Endothelial cell of umbilical vein (primary cell): Measurements from ENCODE around the gene SLC13A5. TPM values are rescaled to one million over a fixed set of nuclear protein-coding genes. Genes with fewer than 3 reads are reported as not detected.

Experiments
- BruUV-seq: library from RNA; stranded (reverse); fragments of 400-500 nt; replicated peaks from 2 replicates; lab custom pipeline; 2021; lab: Mats Ljungman, UMichigan
- CTCF ChIA-PET: fragments of 300-600, 350-600 bp; sonication (Branson Sonifier 250); formaldehyde crosslinking; loops from one replicate; lab custom pipeline; 2021; ENCODE audit warnings: antibody characterized with exemption, inconsistent platforms; lab: Charles Lee
- POLR2A ChIA-PET: fragments of 300-600, 350-600 bp; sonication (Branson Sonifier 250); formaldehyde crosslinking; loops from one replicate; lab custom pipeline; 2021; ENCODE audit warnings: antibody characterized with exemption, inconsistent platforms; lab: Charles Lee
- DNase-seq: peaks from one replicate; pipeline ENCODE4 v3.0.0-alpha.2; 2011; ENCODE audit warnings: low read depth, low spot score
- FAIRE-seq: peaks from 2 replicates; lab custom pipeline; 2011; peaks lifted over from hg19 to GRCh38; lab: Jason Lieb, UNC
- H2AFZ ChIP-seq: 2 replicates; pipeline ENCODE4 v1.6.0; 2012; ENCODE audit warnings: low read depth, low read length, control low read depth, inconsistent platforms
- H3K27ac ChIP-seq: 2 replicates; pipeline ENCODE4 v1.5.1; 2011; ENCODE audit warnings: low read depth, mild to moderate bottlenecking, control low read depth, low read length, moderate library complexity; ENCODE audit not compliant: insufficient read depth
- H3K27me3 ChIP-seq, 2 experiments: 2 replicates each; pipeline versions ENCODE4 v1.6.0 to v1.6.1; 2011; ENCODE audit warnings: low read length in 2 of 2, mixed read lengths in 1 of 2; ENCODE audit not compliant: control insufficient read depth in 2 of 2, insufficient read depth in 2 of 2
- H3K36me3 ChIP-seq, 2 experiments: 2 replicates in 1 of 2; 3 replicates in 1 of 2; pipeline ENCODE4 v1.5.1; 2011; ENCODE audit warnings: low read length in 2 of 2, mild to moderate bottlenecking in 1 of 2, moderate library complexity in 1 of 2; ENCODE audit not compliant: control insufficient read depth in 2 of 2, insufficient read depth in 2 of 2; ENCODE audit errors: extremely low read depth in 1 of 2
- H3K4me1 ChIP-seq: 3 replicates; pipeline ENCODE4 v1.5.1; 2011; ENCODE audit warnings: mild to moderate bottlenecking, low read length; ENCODE audit not compliant: control insufficient read depth, insufficient read depth; ENCODE audit errors: extremely low read depth
- H3K4me2 ChIP-seq: 2 replicates; pipeline ENCODE4 v1.6.1; 2011; ENCODE audit warnings: low read length, control low read depth, mixed read lengths; ENCODE audit not compliant: insufficient read depth
- H3K4me3 ChIP-seq, 3 experiments: fragments of 200-600 bp in 1 of 3; sonication (generic), shearing (Covaris generic) in 1 of 3; replicated peaks in 1 of 3; 2 replicates each; pipeline ENCODE4 v1.5.1; 2011 to 2016; ENCODE audit warnings: control low read depth in 3 of 3, low read length in 3 of 3, mild to moderate bottlenecking in 2 of 3, inconsistent platforms in 1 of 3, low read depth in 1 of 3, moderate library complexity in 1 of 3; ENCODE audit not compliant: insufficient read depth in 1 of 3
- H3K79me2 ChIP-seq: 2 replicates; pipeline ENCODE4 v1.6.0; 2012; ENCODE audit warnings: low read length, inconsistent platforms; ENCODE audit not compliant: control insufficient read depth, insufficient read depth
- H3K9ac ChIP-seq: replicated peaks from 2 replicates; pipeline ENCODE3; 2011; ENCODE audit warnings: low read length, control low read depth; ENCODE audit not compliant: insufficient read depth; ENCODE audit errors: extremely low read depth
- H3K9me1 ChIP-seq: replicated peaks from 3 replicates; pipeline ENCODE4 v1.6.0; 2011; ENCODE audit warnings: mild to moderate bottlenecking, low read length; ENCODE audit not compliant: control insufficient read depth, insufficient read depth; ENCODE audit errors: extremely low read depth
- H3K9me3 ChIP-seq: replicated peaks from 2 replicates; pipeline ENCODE4 v1.5.1; 2012; ENCODE audit warnings: low read length, inconsistent platforms; ENCODE audit not compliant: control insufficient read depth, insufficient read depth
- H4K20me1 ChIP-seq: replicated peaks from 2 replicates; pipeline ENCODE3; 2011; ENCODE audit warnings: mild to moderate bottlenecking, low read length; ENCODE audit not compliant: control insufficient read depth, insufficient read depth; ENCODE audit errors: extremely low read depth
- GATA2 ChIP-seq: IDR thresholded peaks from 2 replicates; pipeline ENCODE4 v1.7.0; 2011; ENCODE audit warnings: low read depth, mild to moderate bottlenecking, moderate library complexity, mixed read lengths, low read length; ENCODE audit not compliant: insufficient read length, insufficient read depth
- JUN ChIP-seq: IDR thresholded peaks from 2 replicates; pipeline ENCODE4 v1.6.1; 2011; ENCODE audit warnings: borderline replicate concordance, low read depth; ENCODE audit not compliant: insufficient read length, insufficient read depth
- MYC ChIP-seq: IDR thresholded peaks from one replicate; pipeline ENCODE4 v1.6.1; 2011; ENCODE audit warnings: mild to moderate bottlenecking, low read depth, low read length
- dilution Hi-C: fragments of 300-500 bp; cut with MboI; formaldehyde crosslinking; loops from one replicate; pipeline ENCODE4 v1.15.0; 2019; ENCODE audit warnings: low sequenced_read_pairs; ENCODE audit not compliant: extremely low pct_ligation_motif_present
- intact Hi-C: fragments of 100-400 bp; cut with micrococcal nuclease; formaldehyde crosslinking; loops from one replicate; pipeline ENCODE4 v1.10.0; 2022
- polyA plus RNA-seq, 4 experiments: library from polyadenylated mRNA; depleted of rRNA in 3 of 4; stranded (reverse) in 3 of 4; unstranded in 1 of 4; fragments of >200 nt; gene quantifications; 2 replicates each; pipeline versions ENCODE4 v1.2.1 to v1.2.3, GENCODE V29; 2011 to 2012; ENCODE audit warnings: missing spikeins in 1 of 4
- total RNA-seq: library from RNA; stranded (reverse); gene quantifications from 2 replicates; pipeline ENCODE4 v1.2.3, GENCODE V29; 2021
- TF ChIP-seq, protein P1 (sequence below), 2 donors: IDR thresholded peaks; 1 replicate in 1 of 2; 2 replicates in 1 of 2; pipeline ENCODE4 v1.5.1; 2011; ENCODE audit warnings: low read length in 2 of 2, mild to moderate bottlenecking in 2 of 2, moderate library complexity in 2 of 2, control low read depth in 1 of 2, inconsistent platforms in 1 of 2, low read depth in 1 of 2; ENCODE audit not compliant: insufficient read depth in 1 of 2; ENCODE audit errors: extremely low read depth in 1 of 2
- TF ChIP-seq, protein P2 (sequence below): IDR thresholded peaks from 2 replicates; pipeline ENCODE4 v1.6.1; 2011; ENCODE audit not compliant: insufficient read depth, insufficient read length

The SLC13A5 gene
- total and polyA plus RNA-seq, 2 donors (not counting 3 experiments of a cell fraction or from before 2014, with no cell fraction given), result 0.03 TPM; not detected in 1

DNA sequence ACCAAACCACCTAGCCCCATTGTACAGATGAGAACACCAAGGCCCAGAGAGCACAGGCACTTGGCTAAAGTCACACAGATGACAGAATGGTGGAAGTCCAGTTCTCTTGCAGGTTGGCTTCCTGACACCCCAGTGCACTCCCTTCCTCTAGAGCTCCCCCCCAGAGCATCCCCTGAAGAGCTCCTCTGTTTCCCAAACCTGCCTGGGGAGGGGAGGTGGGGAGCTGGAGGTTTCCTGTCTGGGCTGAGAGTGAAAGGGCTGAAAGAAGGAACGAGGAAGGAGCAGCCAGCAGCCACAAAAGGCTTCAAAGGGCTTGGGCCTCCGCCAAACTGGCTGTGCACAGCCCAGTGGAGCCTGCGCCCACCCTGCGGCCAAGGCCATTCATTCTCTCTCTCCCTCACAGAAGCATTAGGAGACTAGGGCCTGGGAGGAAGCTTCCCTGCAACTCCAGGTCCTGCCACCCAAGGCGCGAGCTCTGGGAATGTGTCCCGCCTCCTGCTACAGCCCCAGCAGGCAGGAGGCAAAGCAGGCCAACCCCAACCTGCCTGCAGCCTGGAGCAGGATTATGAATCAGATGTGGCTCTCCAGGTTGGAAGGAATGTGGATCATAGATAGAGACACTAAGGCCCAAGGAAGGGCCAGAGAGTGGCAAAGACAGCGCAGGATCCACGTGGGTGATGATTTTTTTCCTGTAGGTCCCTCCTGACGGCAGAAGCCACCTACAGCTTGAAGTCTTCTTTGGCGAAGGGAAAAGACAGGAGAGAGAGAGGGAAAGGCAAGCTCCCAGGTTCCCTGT lies 913 bp downstream of the SLC13A5 start:
- H3K9me1 ChIP-seq, result no peaks in the 10 kb centered on the region
- intact Hi-C loops, result no loop called here
- no peaks in the 10 kb centered on the region for H3K36me3 ChIP-seq
- ChIA-PET CTCF (interaction anchor here (1.2 to 2.4 kb wide), 5 partner anchors 11 to 135 kb away, joined by 3 to 12 read pairs (median 4); no protein-coding TSS in a partner anchor), POLR2A (no interaction called here)
- H3K4me1 ChIP-seq, result no peaks in the 10 kb centered on the region
- H3K27me3 ChIP-seq, result peaks cover 28 to 32% of the 10 kb centered on the region in 2 experiments
- H2AFZ ChIP-seq, result no peak overlapping the region
- BruUV-seq, result no TSS peak
- H3K9me3 ChIP-seq, result no peaks in the 10 kb centered on the region
- DNase-seq, result no peak
- FAIRE-seq, result no peak
- no peaks in the 10 kb centered on the region for H4K20me1 ChIP-seq
- H3K27ac ChIP-seq, result no peak overlapping the region
- TF ChIP-seq, protein P1, sequence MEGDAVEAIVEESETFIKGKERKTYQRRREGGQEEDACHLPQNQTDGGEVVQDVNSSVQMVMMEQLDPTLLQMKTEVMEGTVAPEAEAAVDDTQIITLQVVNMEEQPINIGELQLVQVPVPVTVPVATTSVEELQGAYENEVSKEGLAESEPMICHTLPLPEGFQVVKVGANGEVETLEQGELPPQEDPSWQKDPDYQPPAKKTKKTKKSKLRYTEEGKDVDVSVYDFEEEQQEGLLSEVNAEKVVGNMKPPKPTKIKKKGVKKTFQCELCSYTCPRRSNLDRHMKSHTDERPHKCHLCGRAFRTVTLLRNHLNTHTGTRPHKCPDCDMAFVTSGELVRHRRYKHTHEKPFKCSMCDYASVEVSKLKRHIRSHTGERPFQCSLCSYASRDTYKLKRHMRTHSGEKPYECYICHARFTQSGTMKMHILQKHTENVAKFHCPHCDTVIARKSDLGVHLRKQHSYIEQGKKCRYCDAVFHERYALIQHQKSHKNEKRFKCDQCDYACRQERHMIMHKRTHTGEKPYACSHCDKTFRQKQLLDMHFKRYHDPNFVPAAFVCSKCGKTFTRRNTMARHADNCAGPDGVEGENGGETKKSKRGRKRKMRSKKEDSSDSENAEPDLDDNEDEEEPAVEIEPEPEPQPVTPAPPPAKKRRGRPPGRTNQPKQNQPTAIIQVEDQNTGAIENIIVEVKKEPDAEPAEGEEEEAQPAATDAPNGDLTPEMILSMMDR (IDR thresholded peaks at IDR 0.05; ENCODE audit: extremely low read depth in 1 of 2, insufficient read depth in 1 of 2, low read depth in 1 of 2, low read length in 2 of 2), result no peak
- no peak for TF ChIP-seq GATA2
- TF ChIP-seq MYC, result no peak
- no peak for TF ChIP-seq JUN
- TF ChIP-seq, protein P2, sequence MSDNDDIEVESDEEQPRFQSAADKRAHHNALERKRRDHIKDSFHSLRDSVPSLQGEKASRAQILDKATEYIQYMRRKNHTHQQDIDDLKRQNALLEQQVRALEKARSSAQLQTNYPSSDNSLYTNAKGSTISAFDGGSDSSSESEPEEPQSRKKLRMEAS, result no peak
- no peak overlapping the region for H3K9ac ChIP-seq
- no peaks in the 10 kb centered on the region for H3K79me2 ChIP-seq
- dilution Hi-C loops, result no loop called here
- no peak overlapping the region for H3K4me3 ChIP-seq
- H3K4me2 ChIP-seq, result no peak overlapping the region
